GM19240 (cell line): Measurements from ENCODE around the gene DYNC1H1.

Source experiments
- DNase-seq: peaks from one replicate; pipeline ENCODE4 v3.0.0; 2011; ENCODE audit warnings: low spot score; ENCODE audit not compliant: insufficient read length

DYNC1H1 gene

GRCh38 chr14:101944451-101944850, 19.9 kb upstream of the DYNC1H1 start:
- DNase-seq, result no peak

GRCh38 chr14:101945171-101945570, 19.2 kb upstream of the DYNC1H1 start:
- no peak for DNase-seq

- no peak for DNase-seq
Observed at GRCh38 chr14:101947577-101947903, 16.8 kb upstream of the DYNC1H1 start.

- DNase-seq, result peak; percentile 98
Observed at GRCh38 chr14:101947904-101948665, 16.3 kb upstream of the DYNC1H1 start.

GRCh38 chr14:101948666-101949216, 15.6 kb upstream of the DYNC1H1 start:
- no peak for DNase-seq

- no peak for DNase-seq
Observed at GRCh38 chr14:101950100-101950499, 14.3 kb upstream of the DYNC1H1 start.

- DNase-seq, result no peak
Observed at GRCh38 chr14:101950516-101951215, 13.7 kb upstream of the DYNC1H1 start.

- no peak for DNase-seq
Observed at GRCh38 chr14:101953151-101953550, 11.2 kb upstream of the DYNC1H1 start.

GRCh38 chr14:101954501-101954900, 9.9 kb upstream of the DYNC1H1 start:
- DNase-seq, result no peak

GRCh38 chr14:101955695-101956161, 8.6 kb upstream of the DYNC1H1 start:
- no peak for DNase-seq

- no peak for DNase-seq
Observed at GRCh38 chr14:101956179-101956885, 8.0 kb upstream of the DYNC1H1 start.

GRCh38 chr14:101957406-101958234, 6.8 kb upstream of the DYNC1H1 start:
- no peak for DNase-seq

- DNase-seq, result no peak
Observed at GRCh38 chr14:101958418-101959180, 5.8 kb upstream of the DYNC1H1 start.

GRCh38 chr14:101959277-101959676, 5.1 kb upstream of the DYNC1H1 start:
- DNase-seq, result no peak

GRCh38 chr14:101960225-101960624, 4.1 kb upstream of the DYNC1H1 start:
- DNase-seq, result no peak

- DNase-seq, result peak; percentile 86
Observed at GRCh38 chr14:101961011-101961721, 3.2 kb upstream of the DYNC1H1 start.

GRCh38 chr14:101961746-101962502, 2.4 kb upstream of the DYNC1H1 start:
- no peak for DNase-seq

- DNase-seq, result no peak
Observed at GRCh38 chr14:101962503-101962874, 1.9 kb upstream of the DYNC1H1 start.

GRCh38 chr14:101963052-101963451, 1.3 kb upstream of the DYNC1H1 start:
- DNase-seq, result no peak
